Tibial nerve (tissue), 4 donors: ENCODE results near the gene WARS2.

Experiments
- EP300 ChIP-seq, 2 donors: sonication (generic); formaldehyde crosslinking; IDR thresholded peaks; one replicate each; pipeline ENCODE4 v1.6.1; 2017; ENCODE audit warnings: antibody characterized with exemption in 2 of 2, mild to moderate bottlenecking in 1 of 2
- TF ChIP-seq, protein P1 (sequence below), 5 experiments: fragments of 200-600 bp in 3 of 5; fragments of 450-650 bp in 2 of 5; sonication (generic) in 3 of 5; IDR thresholded peaks; one replicate each; pipeline ENCODE4 v1.5.1; 2016 to 2019; ENCODE audit warnings: antibody characterized with exemption in 5 of 5, mild to moderate bottlenecking in 3 of 5, moderate library complexity in 2 of 5

DNA sequence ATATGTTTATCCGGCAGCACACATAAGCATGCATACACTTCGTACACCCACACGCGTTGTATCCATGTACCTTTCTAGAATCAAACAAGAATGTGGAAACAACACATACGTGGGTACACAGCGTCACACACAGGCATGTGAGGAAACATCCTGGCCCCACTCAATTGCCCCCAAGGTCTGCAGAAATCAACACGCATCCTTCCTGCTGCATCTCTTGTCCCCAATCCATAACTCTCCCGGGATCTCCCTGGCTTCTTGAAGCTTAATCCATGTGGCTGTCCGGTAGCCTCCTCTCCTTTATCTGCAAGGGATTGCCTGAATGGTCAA, 146.8 kb downstream of the WARS2 start:
- TF ChIP-seq, protein P1, sequence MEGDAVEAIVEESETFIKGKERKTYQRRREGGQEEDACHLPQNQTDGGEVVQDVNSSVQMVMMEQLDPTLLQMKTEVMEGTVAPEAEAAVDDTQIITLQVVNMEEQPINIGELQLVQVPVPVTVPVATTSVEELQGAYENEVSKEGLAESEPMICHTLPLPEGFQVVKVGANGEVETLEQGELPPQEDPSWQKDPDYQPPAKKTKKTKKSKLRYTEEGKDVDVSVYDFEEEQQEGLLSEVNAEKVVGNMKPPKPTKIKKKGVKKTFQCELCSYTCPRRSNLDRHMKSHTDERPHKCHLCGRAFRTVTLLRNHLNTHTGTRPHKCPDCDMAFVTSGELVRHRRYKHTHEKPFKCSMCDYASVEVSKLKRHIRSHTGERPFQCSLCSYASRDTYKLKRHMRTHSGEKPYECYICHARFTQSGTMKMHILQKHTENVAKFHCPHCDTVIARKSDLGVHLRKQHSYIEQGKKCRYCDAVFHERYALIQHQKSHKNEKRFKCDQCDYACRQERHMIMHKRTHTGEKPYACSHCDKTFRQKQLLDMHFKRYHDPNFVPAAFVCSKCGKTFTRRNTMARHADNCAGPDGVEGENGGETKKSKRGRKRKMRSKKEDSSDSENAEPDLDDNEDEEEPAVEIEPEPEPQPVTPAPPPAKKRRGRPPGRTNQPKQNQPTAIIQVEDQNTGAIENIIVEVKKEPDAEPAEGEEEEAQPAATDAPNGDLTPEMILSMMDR (IDR thresholded peaks at IDR 0.05) = no peak
- TF ChIP-seq EP300 (IDR thresholded peaks at IDR 0.05) = no peak
